ENCODE data around the gene TAOK2. TPM values are rescaled to one million over a fixed set of nuclear protein-coding genes. Genes with fewer than 3 reads are reported as not detected.

Gene TAOK2
- total and polyA plus RNA-seq, 2 of the 13 experiments (the other 11 are each of a cell fraction or from before 2014, with no cell fraction given): 17.4 to 43.2 TPM

GRCh38 chr16:29995911-29996765 lies 22.5 kb downstream of the TAOK2 start, which contains the start of gene INO80E (continued):
- TF ChIP-seq, protein P1, sequence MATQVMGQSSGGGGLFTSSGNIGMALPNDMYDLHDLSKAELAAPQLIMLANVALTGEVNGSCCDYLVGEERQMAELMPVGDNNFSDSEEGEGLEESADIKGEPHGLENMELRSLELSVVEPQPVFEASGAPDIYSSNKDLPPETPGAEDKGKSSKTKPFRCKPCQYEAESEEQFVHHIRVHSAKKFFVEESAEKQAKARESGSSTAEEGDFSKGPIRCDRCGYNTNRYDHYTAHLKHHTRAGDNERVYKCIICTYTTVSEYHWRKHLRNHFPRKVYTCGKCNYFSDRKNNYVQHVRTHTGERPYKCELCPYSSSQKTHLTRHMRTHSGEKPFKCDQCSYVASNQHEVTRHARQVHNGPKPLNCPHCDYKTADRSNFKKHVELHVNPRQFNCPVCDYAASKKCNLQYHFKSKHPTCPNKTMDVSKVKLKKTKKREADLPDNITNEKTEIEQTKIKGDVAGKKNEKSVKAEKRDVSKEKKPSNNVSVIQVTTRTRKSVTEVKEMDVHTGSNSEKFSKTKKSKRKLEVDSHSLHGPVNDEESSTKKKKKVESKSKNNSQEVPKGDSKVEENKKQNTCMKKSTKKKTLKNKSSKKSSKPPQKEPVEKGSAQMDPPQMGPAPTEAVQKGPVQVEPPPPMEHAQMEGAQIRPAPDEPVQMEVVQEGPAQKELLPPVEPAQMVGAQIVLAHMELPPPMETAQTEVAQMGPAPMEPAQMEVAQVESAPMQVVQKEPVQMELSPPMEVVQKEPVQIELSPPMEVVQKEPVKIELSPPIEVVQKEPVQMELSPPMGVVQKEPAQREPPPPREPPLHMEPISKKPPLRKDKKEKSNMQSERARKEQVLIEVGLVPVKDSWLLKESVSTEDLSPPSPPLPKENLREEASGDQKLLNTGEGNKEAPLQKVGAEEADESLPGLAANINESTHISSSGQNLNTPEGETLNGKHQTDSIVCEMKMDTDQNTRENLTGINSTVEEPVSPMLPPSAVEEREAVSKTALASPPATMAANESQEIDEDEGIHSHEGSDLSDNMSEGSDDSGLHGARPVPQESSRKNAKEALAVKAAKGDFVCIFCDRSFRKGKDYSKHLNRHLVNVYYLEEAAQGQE (IDR thresholded peaks at IDR 0.05; ENCODE audit: borderline replicate concordance in 1 of 2, low read depth in 1 of 2, low read length in 2 of 2): peak in 1 of 2 experiments; percentile 47; a peak in 1 of 4 replicates
- TF ChIP-seq SOX6 (IDR thresholded peaks at IDR 0.05) (no peak), SOX6 (CRISPR knock-in tag; IDR thresholded peaks at IDR 0.05) (peak; percentile 51), HNRNPLL (IDR thresholded peaks at IDR 0.05; ENCODE audit: low read depth, low read length, poor library complexity, severe bottlenecking) (peak; percentile 91), ZNF496 (CRISPR knock-in tag; IDR thresholded peaks at IDR 0.05; ENCODE audit: insufficient replicate concordance) (no peak), NKX3-1 (CRISPR knock-in tag; IDR thresholded peaks at IDR 0.05) (0 out of 2 replicates have a peak, but pooled peaks have one; percentile 19), EEA1 (CRISPR knock-in tag; IDR thresholded peaks at IDR 0.05; ENCODE audit: borderline replicate concordance) (no peak), CHD2 (IDR thresholded peaks at IDR 0.05; ENCODE audit: low read depth, low read length) (peak; percentile 61), KAT7 (CRISPR knock-in tag; IDR thresholded peaks at IDR 0.05; ENCODE audit: borderline replicate concordance) (peak; percentile 48), PRMT3 (CRISPR knock-in tag; IDR thresholded peaks at IDR 0.05; ENCODE audit: borderline replicate concordance, low read depth) (0 out of 2 replicates have a peak, but pooled peaks have one; percentile 20), FUBP1 (CRISPR knock-in tag; IDR thresholded peaks at IDR 0.05; ENCODE audit: borderline replicate concordance) (peak; percentile 8; the same call in 1 of the 2 replicates), E2F1 (CRISPR knock-in tag; IDR thresholded peaks at IDR 0.05) (peak; percentile 2; the same call in 1 of the 2 replicates), SCMH1 (CRISPR knock-in tag; IDR thresholded peaks at IDR 0.05; ENCODE audit: borderline replicate concordance) (no peak)
- TF ChIP-seq, protein P2, sequence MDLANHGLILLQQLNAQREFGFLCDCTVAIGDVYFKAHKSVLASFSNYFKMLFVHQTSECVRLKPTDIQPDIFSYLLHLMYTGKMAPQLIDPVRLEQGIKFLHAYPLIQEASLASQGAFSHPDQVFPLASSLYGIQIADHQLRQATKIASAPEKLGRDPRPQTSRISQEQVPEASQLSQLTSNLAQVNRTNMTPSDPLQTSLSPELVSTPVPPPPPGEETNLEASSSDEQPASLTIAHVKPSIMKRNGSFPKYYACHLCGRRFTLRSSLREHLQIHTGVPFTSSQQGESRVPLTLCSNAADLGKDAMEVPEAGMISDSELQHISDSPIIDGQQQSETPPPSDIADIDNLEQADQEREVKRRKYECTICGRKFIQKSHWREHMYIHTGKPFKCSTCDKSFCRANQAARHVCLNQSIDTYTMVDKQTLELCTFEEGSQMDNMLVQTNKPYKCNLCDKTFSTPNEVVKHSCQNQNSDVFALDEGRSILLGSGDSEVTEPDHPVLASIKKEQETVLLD (CRISPR knock-in tag; IDR thresholded peaks at IDR 0.05; ENCODE audit: low read depth): peak; percentile 86
- TF ChIP-seq, protein P3, sequence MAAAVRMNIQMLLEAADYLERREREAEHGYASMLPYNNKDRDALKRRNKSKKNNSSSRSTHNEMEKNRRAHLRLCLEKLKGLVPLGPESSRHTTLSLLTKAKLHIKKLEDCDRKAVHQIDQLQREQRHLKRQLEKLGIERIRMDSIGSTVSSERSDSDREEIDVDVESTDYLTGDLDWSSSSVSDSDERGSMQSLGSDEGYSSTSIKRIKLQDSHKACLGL (CRISPR knock-in tag; IDR thresholded peaks at IDR 0.05): peak; percentile 5; the same call in 1 of the 2 replicates

Data from HepG2 (cell line).